Glomerular endothelial cell (primary cell): ENCODE data around the gene PFKM. TPM values are rescaled to one million over a fixed set of nuclear protein-coding genes. Genes with fewer than 3 reads are reported as not detected.
"Not testable (repeated sequence)": the region's sequence is repeated elsewhere in the genome, so short reads cannot be mapped to it uniquely, and the experiment has no call there.

Experiments used
- DNase-seq: peaks from one replicate; pipeline ENCODE4 v3.0.0-alpha.2; 2011; ENCODE audit warnings: low read depth, low spot score; ENCODE audit errors: extremely low read depth
- total RNA-seq: library from RNA; depleted of rRNA; stranded (reverse); fragments of >200 nt; gene quantifications from 2 replicates; pipeline ENCODE4 v1.2.3, GENCODE V29; 2015

Gene PFKM
- total RNA-seq, 1 donor from 2014 or later = 46.5 TPM

DNA sequence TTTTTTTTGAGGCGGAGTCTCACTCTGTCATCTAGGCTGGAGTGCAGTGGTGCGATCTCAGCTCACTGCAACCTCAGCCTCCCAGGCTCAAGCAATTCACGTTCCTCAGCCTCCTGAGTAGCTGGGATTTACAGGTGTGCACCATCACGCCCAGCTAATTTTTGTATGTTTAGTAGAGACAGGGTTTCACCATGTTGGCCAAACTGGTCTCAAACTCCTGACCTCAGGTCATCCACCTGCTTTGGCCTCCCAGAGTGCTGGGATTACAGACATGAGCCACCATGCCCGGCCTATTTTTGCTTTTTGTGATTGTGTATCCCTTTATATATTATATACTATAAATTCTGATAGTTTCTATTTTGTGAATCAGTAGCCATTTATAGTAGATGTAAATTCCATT lies 36.6 kb downstream of the PFKM start:
- DNase-seq = not testable (repeated sequence)

DNA sequence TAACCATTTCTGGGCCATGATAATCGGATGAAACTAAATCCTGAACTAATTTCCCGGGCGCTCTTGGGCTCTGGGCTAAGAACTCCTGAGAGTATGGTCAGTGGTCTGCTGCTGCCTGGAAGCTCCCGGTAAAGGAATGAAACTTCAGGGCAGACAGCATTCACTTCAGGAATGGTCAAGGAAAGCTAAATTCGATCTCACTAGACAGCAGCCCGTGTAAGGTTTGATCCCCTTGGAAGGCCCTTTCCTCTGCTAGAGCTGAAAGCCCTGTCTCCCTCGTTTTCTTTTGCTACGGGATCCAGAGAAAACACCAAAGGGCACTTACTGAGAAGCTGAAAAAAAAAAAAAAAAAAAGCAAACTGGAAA lies 37.5 kb downstream of the PFKM start:
- no peak for DNase-seq

DNA sequence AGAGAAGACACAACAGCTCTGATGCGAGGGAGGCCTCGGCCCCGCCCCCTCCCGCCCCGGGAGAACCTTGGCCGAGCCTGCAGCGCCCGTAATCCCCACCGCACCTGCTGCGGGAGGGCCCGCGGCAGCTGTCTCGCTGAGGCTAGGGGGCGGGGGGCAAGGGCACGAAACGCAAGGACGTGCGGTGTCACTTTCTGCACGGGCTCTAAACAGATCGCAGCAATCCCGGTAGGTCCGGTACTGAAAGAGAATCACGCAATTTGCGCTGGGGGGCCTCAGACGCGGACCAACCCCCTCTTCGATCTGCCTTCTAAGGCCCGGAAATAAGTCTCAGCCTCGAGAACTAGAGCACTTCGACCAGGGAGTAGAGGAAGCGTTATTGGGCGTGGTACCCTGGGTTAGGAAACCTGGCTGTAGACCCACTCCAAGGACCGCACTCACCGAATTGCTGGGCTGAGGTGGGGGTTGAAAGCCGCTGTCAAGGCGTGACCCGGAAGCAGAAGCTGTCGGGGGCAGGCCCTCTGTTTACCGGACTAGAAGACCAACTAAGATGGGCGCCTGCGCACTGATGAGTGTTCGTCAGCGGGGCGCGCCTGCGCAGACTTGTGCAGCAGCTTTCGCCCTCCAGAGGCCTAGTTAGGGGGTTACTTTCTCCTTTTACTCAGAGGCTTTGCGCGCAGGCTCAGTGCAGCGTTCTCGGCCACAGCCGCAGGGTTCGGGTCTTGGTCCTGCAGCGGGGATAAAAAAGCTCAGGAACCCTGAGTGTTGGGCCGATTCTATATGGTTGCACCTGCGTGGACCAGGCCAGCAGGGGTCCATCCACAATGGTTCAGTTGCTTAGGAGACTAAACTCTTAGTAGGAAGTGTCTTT lies 38.1 kb downstream of the PFKM start, which contains the start of gene ASB8:
TSS of gene ASB8 (minus strand) at position 498 of the 871 bp plus-strand sequence. CDS start 4,019 bp downstream, outside the sequence.
- DNase-seq = peak; percentile 90

DNA sequence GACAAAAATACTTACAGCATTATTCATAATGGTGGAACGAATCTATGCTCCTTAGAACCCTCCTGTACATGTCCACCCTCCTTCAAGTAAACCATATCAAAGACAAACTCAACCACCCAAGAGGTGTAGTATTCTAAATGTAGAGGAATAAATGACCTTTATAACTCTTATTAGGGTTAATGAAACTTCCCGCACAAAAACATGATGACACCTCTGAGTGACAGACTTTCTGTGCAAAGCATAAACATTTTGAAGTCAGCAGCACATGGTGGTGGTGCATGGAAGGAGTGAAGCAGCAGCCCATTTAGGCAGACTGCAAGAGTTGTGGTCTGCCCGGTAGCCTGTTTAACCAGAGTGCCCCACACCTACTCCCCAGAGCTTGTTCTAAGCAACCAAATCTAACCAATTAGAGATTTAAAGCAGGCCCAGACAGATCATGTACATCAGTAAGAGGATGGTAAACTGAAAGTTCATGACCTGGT lies 38.8 kb downstream of the PFKM start:
- DNase-seq = no peak

DNA sequence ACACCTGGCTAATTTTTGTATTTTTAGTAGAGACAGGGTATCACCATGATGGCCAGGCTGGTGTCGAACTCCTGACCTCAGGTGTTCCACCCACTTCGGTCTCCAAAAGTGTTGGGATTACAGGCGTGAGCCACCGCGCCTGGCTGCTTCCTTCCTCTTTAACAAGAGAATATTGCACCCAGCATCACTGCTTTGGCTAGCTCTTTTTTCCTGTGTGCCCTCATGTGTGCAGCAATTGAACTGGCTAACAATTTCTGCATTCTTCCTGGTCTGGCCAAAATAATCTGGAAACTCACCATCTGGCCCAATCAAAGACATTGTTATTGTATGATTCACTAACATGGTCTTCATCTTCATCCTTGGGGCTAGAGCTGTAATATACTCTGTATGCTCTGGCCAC lies 40.9 kb downstream of the PFKM start:
- DNase-seq = no peak

DNA sequence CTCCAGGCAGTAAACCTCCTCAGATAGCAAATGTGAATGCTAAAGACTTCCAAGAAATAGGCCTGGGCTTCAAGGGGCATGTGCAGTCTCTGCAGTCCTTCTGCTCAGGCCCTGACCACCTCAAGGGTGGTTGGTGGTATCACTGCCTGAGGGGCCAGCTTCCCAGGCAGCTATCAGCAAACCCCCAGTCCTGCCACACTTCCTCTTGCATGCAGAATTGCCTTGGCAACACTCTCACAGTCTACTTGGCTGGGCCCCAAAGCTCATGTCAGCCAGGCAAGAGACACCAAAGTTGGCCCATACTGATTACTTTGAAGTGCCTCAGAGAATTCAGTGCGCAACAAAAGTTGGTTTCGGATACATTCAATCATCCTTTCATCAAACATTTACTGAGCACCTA lies 41.6 kb downstream of the PFKM start:
- DNase-seq = no peak

GRCh38 chr12:48163150-48163747 lies 44.1 kb downstream of the PFKM start:
- DNase-seq = no peak

GRCh38 chr12:48164451-48164850 lies 45.3 kb downstream of the PFKM start:
- DNase-seq = no peak

DNA sequence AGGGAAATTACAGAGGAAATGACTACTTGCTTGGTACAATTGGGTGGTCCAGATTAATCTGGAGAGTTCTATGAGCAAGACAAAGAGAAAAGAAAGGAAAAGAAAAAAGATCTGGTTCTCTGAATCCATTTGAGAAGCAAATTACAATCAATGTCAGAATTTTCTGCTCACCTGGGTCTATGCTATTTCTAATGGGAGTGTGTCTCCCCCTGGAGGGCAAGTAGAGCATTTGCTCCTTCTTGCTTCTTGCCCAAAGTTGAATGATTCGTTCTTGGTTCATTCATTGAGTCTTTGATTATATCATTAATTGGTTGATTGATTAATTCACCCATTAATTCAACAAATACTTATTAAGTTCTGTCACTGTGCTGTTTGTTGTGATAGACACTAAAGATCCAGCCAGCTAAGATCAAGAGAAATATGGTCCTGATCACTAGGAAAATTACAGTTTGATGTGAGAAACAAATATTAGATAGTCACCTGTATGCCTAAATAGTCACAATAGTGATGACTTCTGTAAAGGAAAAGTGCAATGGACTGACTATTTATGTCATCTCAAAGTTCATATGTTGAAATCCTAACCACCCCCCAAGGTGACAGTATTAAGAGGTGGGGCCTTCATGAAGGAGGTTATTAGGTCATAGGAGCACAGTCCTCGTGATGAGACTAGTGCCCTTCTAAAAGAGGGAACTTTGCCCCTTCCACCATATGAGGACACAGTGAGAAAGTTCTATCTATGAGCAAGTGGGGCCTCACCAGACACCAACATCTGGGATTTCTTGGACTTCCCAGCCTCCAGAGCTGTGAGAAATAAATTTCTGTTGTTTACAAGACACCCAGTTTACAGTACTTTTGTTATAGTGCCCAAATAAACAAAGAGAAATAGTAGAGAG lies 46.2 kb downstream of the PFKM start:
- no peak for DNase-seq

- no peak for DNase-seq
Measured at GRCh38 chr12:48169011-48169410, 49.8 kb downstream of the PFKM start.

DNA sequence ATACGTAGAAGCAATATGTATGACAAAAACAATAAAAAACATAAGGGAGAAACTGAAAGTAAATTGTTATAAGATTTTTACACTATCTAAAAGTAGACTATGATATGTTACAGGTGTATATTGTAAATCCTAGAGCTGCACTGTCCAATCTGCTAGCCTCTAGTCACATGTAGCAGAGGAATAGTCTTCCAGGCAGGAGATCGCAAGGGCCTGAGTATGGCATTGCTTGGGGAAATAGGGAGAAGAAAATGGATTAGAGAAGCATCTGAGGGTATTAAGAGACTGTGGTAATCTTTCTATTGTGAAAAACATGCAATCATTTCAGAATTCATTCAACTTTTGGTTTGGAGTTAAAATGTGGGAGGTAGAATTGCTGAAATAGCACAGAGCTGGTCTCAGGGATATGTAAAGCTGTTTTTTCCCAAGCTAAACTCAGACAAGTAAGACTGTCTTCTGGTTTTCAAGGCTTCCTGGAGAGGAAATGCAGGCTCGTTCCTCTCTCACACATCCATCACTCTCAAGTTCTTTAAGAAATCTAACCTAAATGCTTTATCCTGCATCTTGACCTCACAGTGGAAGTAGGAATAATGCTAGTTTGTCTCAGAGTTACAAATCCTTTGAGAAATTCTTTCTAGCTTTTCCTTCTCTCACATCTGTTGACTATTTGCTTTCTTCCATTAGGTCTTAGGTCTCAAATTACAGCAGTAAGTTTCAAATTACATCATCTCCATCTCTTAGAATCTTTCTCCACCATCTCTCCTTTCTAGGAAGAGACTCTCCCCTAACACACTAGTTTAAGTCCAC lies 56.7 kb downstream of the PFKM start:
- no peak for DNase-seq

- no peak for DNase-seq
Measured at GRCh38 chr12:48176417-48176751, 57.2 kb downstream of the PFKM start.

DNA sequence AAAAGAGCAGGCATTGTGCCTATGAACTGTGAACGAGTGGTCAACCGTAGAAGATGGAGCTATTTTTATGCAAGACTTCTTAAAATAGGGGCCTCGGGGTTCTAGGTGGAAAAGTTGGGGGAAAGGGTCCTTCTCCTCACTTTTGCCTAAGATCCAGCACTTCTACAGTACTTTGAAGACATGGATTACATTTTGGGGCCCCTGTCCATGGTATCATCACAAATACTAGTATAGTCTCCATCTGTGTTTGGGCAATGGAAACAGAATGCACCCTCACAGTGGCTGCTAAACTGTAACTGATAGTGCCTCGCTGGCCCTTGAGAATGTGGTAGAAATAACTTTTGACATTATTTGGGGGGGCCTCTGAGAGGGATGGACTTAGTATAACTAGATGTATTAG lies 58.8 kb downstream of the PFKM start:
- DNase-seq = no peak

GRCh38 chr12:48179466-48179865 lies 60.3 kb downstream of the PFKM start:
- DNase-seq = no peak

- no peak for DNase-seq
Measured at GRCh38 chr12:48180424-48180823, 61.3 kb downstream of the PFKM start.

- DNase-seq = no peak
Measured at GRCh38 chr12:48180857-48181495, 61.8 kb downstream of the PFKM start.

DNA sequence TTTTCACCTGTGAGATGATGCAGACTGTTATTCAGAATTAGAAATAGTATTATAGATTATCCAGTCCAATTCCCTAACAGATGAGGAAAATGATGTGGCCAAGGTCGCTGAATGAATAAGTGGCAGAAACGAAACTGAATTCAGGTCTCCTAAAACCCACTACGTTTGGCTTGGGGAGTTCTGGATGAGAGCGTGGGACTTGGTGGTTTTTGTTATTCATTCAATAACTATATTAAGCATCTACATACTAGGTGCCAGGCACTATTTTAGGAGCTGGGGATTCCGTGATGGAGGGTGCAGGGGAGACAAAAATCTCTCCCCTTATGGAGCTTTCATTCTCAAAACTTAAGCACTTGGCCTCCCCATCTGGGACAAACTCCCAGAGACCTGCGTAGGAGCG lies 63.5 kb downstream of the PFKM start:
- DNase-seq = no peak

- no peak for DNase-seq
Measured at GRCh38 chr12:48183091-48183875, 64.1 kb downstream of the PFKM start, which contains the start of gene CCDC184. CCDC184 (plus strand) TSS chr12:48183644; CDS start chr12:48184123, 479 bp downstream.
